Right lobe of liver (tissue), 6 donors: ENCODE measurements around the gene APBB2. TPM values are rescaled to one million over a fixed set of nuclear protein-coding genes. Genes with fewer than 3 reads are reported as not detected.

ENCODE experiments used
- ATAC-seq, 4 donors: fragments of 200-7000 bp; cut with Tn5 transposase; one replicate each; pipeline ENCODE4 v1.9.1; 2020; ENCODE audit warnings: mild to moderate bottlenecking in 4 of 4, moderate library complexity in 4 of 4
- DNase-seq, 3 donors: peaks; one replicate each; pipeline ENCODE4 v3.0.0-alpha.2; 2020
- H3K27ac ChIP-seq, 3 donors: fragments of 200-600 bp; one replicate each; pipeline ENCODE4 v1.8.0; 2022
- H3K27me3 ChIP-seq, 2 donors: fragments of 200-600 bp; one replicate each; pipeline ENCODE4 v1.8.0; 2022
- H3K36me3 ChIP-seq, 4 donors: fragments of 200-600 bp; sonication (generic) in 1 of 4; one replicate each; pipeline versions ENCODE4 v1.5.1 to v1.8.0; 2017 to 2022; ENCODE audit warnings: control low read depth in 1 of 4
- H3K4me1 ChIP-seq, 4 donors: fragments of 200-600 bp; sonication (generic) in 1 of 4; one replicate each; pipeline versions ENCODE4 v1.5.1 to v1.8.0; 2017 to 2022; ENCODE audit warnings: control low read depth in 1 of 4
- H3K4me3 ChIP-seq, 3 donors: fragments of 200-600 bp; one replicate each; pipeline ENCODE4 v1.8.0; 2022
- H3K9me3 ChIP-seq, 4 donors: fragments of 200-600 bp; sonication (generic) in 1 of 4; one replicate each; pipeline versions ENCODE4 v1.5.1 to v1.8.0; 2017 to 2022; ENCODE audit warnings: control low read depth in 1 of 4
- POLR2A ChIP-seq: fragments of 450-650 bp; IDR thresholded peaks from one replicate; pipeline ENCODE4 v1.6.1; 2017; ENCODE audit warnings: antibody characterized with exemption, mild to moderate bottlenecking
- WGBS: methylation state at CpG from one replicate; pipeline ENCODE4 v1.1.6; 2018; ENCODE audit warnings: low coverage, low lambda C conversion rate; ENCODE audit not compliant: insufficient coverage; ENCODE audit errors: missing lambda C conversion rate; 5-methylcytosine and 5-hydroxymethylcytosine counted together
- intact Hi-C, 2 donors: fragments of 100-400 bp; cut with DNase I; formaldehyde crosslinking; loops; one replicate each; pipeline versions ENCODE4 v1.11.2 to v1.14.1; 2022
- total RNA-seq, 6 experiments: library from RNA; depleted of rRNA in 2 of 6; stranded (reverse); fragments of >200 nt in 2 of 6; fragmentation: NEBNext Ultra II Directional in 3 of 6; extraction: Animal tissue kit (Norgen Biotek cat#: 25700) in 3 of 6; gene quantifications; one replicate each; pipeline versions ENCODE4 v1.1.0 to v1.2.4, GENCODE V29; 2016 to 2023
- TF ChIP-seq, protein P1 (sequence below), 4 donors: fragments of 200-600 bp in 3 of 4; fragments of 450-650 bp in 1 of 4; IDR thresholded peaks; one replicate each; pipeline versions ENCODE4 v1.5.1 to v1.8.0; 2016 to 2022; ENCODE audit warnings: antibody characterized with exemption in 4 of 4, mild to moderate bottlenecking in 2 of 4
- donor health status: DM: no; HTN: yes; CAD: no.
- donor health status: DM: no; HTN: no; CAD: no.
- donor health status: DM: no; HTN: no; CAD: no.
- donor health status: DM: no; HTN: yes; CAD: no.
- donor health status: DM: no; HTN: yes; CAD: no.

APBB2 gene
- total RNA-seq, 6 experiments from 2014 or later: 14.1 to 27.9 (median 25.1) TPM

DNA sequence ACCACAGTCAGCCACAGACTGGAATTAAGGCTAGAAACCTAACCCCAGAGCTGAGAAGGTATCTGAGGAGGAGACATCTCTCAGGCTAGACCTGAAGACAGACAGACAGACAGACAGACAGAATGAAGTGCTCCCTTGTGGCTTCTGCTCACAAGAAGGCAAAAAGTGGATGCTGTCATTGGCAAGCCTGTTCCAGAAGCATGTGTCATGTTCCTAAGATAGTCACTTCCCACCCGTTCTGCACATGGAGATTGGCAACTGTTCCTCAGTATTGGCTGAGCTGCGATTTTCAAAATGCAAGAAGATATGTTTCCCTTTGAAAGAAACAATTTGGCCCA lies 298.2 kb downstream of the APBB2 start:
- Histone ChIP-seq H3K27me3 (no peaks in the 10 kb centered on the region), H3K36me3 (no peaks in the 10 kb centered on the region), H3K27ac (no peak overlapping the region), H3K4me1 (peaks cover 0 to 9% (median 3%) of the 10 kb centered on the region in 4 donors), H3K9me3 (no peaks in the 10 kb centered on the region), H3K4me3 (no peak overlapping the region)
- no peak for ATAC-seq
- 88% methylated on average over 1 of the region's 2 CpGs for WGBS
- no peak for DNase-seq
- no peak for TF ChIP-seq POLR2A
- TF ChIP-seq, protein P1, sequence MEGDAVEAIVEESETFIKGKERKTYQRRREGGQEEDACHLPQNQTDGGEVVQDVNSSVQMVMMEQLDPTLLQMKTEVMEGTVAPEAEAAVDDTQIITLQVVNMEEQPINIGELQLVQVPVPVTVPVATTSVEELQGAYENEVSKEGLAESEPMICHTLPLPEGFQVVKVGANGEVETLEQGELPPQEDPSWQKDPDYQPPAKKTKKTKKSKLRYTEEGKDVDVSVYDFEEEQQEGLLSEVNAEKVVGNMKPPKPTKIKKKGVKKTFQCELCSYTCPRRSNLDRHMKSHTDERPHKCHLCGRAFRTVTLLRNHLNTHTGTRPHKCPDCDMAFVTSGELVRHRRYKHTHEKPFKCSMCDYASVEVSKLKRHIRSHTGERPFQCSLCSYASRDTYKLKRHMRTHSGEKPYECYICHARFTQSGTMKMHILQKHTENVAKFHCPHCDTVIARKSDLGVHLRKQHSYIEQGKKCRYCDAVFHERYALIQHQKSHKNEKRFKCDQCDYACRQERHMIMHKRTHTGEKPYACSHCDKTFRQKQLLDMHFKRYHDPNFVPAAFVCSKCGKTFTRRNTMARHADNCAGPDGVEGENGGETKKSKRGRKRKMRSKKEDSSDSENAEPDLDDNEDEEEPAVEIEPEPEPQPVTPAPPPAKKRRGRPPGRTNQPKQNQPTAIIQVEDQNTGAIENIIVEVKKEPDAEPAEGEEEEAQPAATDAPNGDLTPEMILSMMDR (IDR thresholded peaks at IDR 0.05): no peak
- intact Hi-C loops: no loop called here

DNA sequence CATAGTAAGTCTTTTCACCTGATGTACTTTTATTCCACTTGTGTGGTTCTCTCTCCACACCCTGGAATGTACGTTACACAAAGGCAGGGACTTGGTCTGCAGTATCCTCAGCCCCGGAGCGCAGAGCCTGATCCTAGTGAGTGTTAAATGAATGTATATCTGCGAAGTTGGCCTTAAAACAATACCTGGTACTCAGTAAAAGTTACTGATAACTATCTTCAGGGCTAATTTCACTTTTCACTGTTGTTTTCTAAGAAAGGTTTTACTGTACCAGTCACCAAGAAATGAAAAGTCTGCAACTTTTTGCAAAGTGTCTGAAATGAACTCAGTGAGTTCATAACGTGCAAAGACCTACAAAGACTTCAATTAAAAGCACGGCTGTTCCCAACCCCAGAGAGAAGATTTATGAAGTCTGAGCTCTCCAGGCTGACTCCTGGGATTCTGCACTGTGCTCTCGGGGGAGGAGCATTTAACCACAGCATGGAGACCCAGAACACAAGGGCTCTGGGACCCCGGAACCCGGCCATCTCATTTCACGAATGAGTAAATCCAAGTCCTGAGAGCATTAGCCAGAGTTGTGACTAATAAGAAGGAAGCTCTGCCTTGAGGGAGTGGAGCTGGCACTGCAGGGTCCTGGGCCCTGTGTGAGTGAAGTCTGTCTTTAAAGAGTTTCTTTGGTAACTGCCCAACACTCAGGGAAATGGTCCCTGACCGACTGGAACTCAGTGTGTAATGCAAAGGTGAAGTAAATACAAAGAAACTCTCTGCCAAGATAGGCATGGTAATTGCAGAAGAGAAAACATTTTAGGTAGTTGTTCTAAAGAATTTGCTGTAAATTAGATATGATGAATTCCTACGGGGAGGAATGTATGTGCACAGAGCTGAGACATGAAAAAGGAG lies 298.8 kb downstream of the APBB2 start:
- no peak for DNase-seq
- Histone ChIP-seq H3K27me3 (no peaks in the 10 kb centered on the region), H3K27ac (no peak overlapping the region), H3K9me3 (no peaks in the 10 kb centered on the region), H3K4me1 (peaks cover 0 to 9% (median 3%) of the 10 kb centered on the region in 4 donors), H3K36me3 (no peaks in the 10 kb centered on the region), H3K4me3 (no peak overlapping the region)
- ATAC-seq: no peak
- TF ChIP-seq POLR2A: no peak
- TF ChIP-seq, protein P1 (IDR thresholded peaks at IDR 0.05): no peak
- WGBS: 83% methylated on average over 9 of the region's 12 CpGs
- intact Hi-C loops: no loop called here

- 83% methylated on average over 6 of the region's 15 CpGs for WGBS
- no peaks in the 10 kb centered on the region for H3K4me1 ChIP-seq
- no peak overlapping the region for H3K4me3 ChIP-seq
- intact Hi-C loops: no loop called here
- no peak overlapping the region for H3K27ac ChIP-seq
- H3K27me3 ChIP-seq: no peaks in the 10 kb centered on the region
- DNase-seq (no peak), ATAC-seq (no peak)
- H3K36me3 ChIP-seq: no peaks in the 10 kb centered on the region
- H3K9me3 ChIP-seq: no peaks in the 10 kb centered on the region
- TF ChIP-seq, protein P1 (IDR thresholded peaks at IDR 0.05): no peak
- no peak for TF ChIP-seq POLR2A
Measured at GRCh38 chr4:40912460-40913184, 301.7 kb downstream of the APBB2 start.

- H3K4me3 ChIP-seq: no peak overlapping the region
- ATAC-seq: no peak
- WGBS: 84% methylated on average over 2 of the region's 5 CpGs
- intact Hi-C loops: no loop called here
- no peak for DNase-seq
- H3K27me3 ChIP-seq: no peaks in the 10 kb centered on the region
- TF ChIP-seq POLR2A: no peak
- TF ChIP-seq, protein P1 (IDR thresholded peaks at IDR 0.05): no peak
- no peaks in the 10 kb centered on the region for H3K4me1 ChIP-seq
- H3K36me3 ChIP-seq: no peaks in the 10 kb centered on the region
- H3K27ac ChIP-seq: no peak overlapping the region
- H3K9me3 ChIP-seq: no peaks in the 10 kb centered on the region
Measured at GRCh38 chr4:40910706-40911105, 303.6 kb downstream of the APBB2 start.
